IPS-NIHi11 (cell line): Measurements from ENCODE around the gene RGS5.

Experiments used
- DNase-seq: peaks from one replicate; pipeline ENCODE4 v3.0.0; 2012; ENCODE audit warnings: mixed read lengths, low spot score

RGS5 gene

GRCh38 chr1:163145435-163145834, 57.3 kb downstream of the RGS5 start:
- no peak for DNase-seq

- DNase-seq, result no peak
These were observed 58.3 kb downstream of the RGS5 start for GRCh38 chr1:163144418-163144817.

- no peak for DNase-seq
These were observed 60.6 kb downstream of the RGS5 start for GRCh38 chr1:163142152-163142551.

GRCh38 chr1:163141556-163141955, 61.2 kb downstream of the RGS5 start:
- DNase-seq, result no peak

GRCh38 chr1:163137556-163138265, 65.0 kb downstream of the RGS5 start:
- DNase-seq, result no peak

GRCh38 chr1:163131981-163132380, 70.7 kb downstream of the RGS5 start:
- DNase-seq, result peak; percentile 35

- no peak for DNase-seq
These were observed 72.4 kb downstream of the RGS5 start for GRCh38 chr1:163130225-163130856.

GRCh38 chr1:163128282-163128681, 74.4 kb downstream of the RGS5 start:
- no peak for DNase-seq

GRCh38 chr1:163124812-163125211, 77.9 kb downstream of the RGS5 start:
- no peak for DNase-seq

GRCh38 chr1:163120372-163120771, 82.3 kb downstream of the RGS5 start:
- no peak for DNase-seq

GRCh38 chr1:163119707-163120106, 83.0 kb downstream of the RGS5 start:
- no peak for DNase-seq

GRCh38 chr1:163115887-163116286, 86.8 kb downstream of the RGS5 start:
- DNase-seq, result no peak

GRCh38 chr1:163107655-163108054, 95.1 kb downstream of the RGS5 start:
- DNase-seq, result no peak

GRCh38 chr1:163106364-163106987, 96.2 kb downstream of the RGS5 start:
- no peak for DNase-seq

GRCh38 chr1:163104385-163105099, 98.2 kb downstream of the RGS5 start:
- DNase-seq, result no peak

- DNase-seq, result no peak
These were observed 100.1 kb downstream of the RGS5 start for GRCh38 chr1:163102590-163102989.

- no peak for DNase-seq
These were observed 107.5 kb downstream of the RGS5 start for GRCh38 chr1:163095213-163095612.

GRCh38 chr1:163094589-163094988, 108.1 kb downstream of the RGS5 start:
- DNase-seq, result no peak

- DNase-seq, result no peak
These were observed 108.5 kb downstream of the RGS5 start for GRCh38 chr1:163094182-163094581.

- DNase-seq, result no peak
These were observed 109.1 kb downstream of the RGS5 start for GRCh38 chr1:163093579-163093978.

GRCh38 chr1:163093169-163093568, 109.5 kb downstream of the RGS5 start:
- no peak for DNase-seq
